NB4 (cell line): ENCODE data around the gene RPS6KA2.

ENCODE experiments used
- DNase-seq: peaks from one replicate; pipeline ENCODE4 v3.0.0; 2010; ENCODE audit warnings: low read depth
- H3K4me3 ChIP-seq: one replicate; pipeline ENCODE4 v1.5.1; 2011; ENCODE audit warnings: mild to moderate bottlenecking, low read depth, low read length, moderate library complexity
- CTCF ChIP-seq: IDR thresholded peaks from one replicate; pipeline ENCODE4 v1.5.1; 2012; ENCODE audit warnings: low read depth, low read length
- MAX ChIP-seq: IDR thresholded peaks from 2 replicates; pipeline ENCODE4 v1.6.1; 2011; ENCODE audit warnings: low read depth, low read length
- MYC ChIP-seq: IDR thresholded peaks from 2 replicates; pipeline ENCODE4 v1.6.1; 2011; ENCODE audit warnings: low read depth, low read length
- POLR2A ChIP-seq: IDR thresholded peaks from 2 replicates; pipeline ENCODE4 v1.6.1; 2011; ENCODE audit warnings: mild to moderate bottlenecking; ENCODE audit not compliant: insufficient read length; ENCODE audit errors: extremely low read depth

The RPS6KA2 gene

GRCh38 chr6:166592821-166593220, 34.2 kb downstream of the RPS6KA2 start:
- TF ChIP-seq MAX, result no peak
- no peak for TF ChIP-seq CTCF
- no peak for TF ChIP-seq POLR2A
- no peak for TF ChIP-seq MYC
- H3K4me3 ChIP-seq, result no peak overlapping the region
- DNase-seq, result peak; percentile 62

GRCh38 chr6:166591961-166592520, 35.0 kb downstream of the RPS6KA2 start:
- TF ChIP-seq MYC (no peak), MAX (no peak), CTCF (no peak), POLR2A (no peak)
- DNase-seq, result no peak
- H3K4me3 ChIP-seq, result no peak overlapping the region

GRCh38 chr6:166591026-166591425, 36.0 kb downstream of the RPS6KA2 start:
- DNase-seq, result no peak
- no peak overlapping the region for H3K4me3 ChIP-seq
- TF ChIP-seq CTCF (no peak), POLR2A (no peak), MAX (no peak), MYC (no peak)

GRCh38 chr6:166589786-166590574, 37.1 kb downstream of the RPS6KA2 start:
- no peak for TF ChIP-seq MYC
- no peak for TF ChIP-seq POLR2A
- no peak for TF ChIP-seq CTCF
- TF ChIP-seq MAX, result no peak
- H3K4me3 ChIP-seq, result no peak overlapping the region
- DNase-seq, result peak; percentile 34

GRCh38 chr6:166589337-166589731, 37.7 kb downstream of the RPS6KA2 start:
- DNase-seq, result no peak
- TF ChIP-seq MAX, result no peak
- no peak for TF ChIP-seq CTCF
- TF ChIP-seq POLR2A, result no peak
- no peak for TF ChIP-seq MYC
- H3K4me3 ChIP-seq, result no peak overlapping the region
